ENCODE results near the gene B3GALNT2. TPM values are rescaled to one million over a fixed set of nuclear protein-coding genes. Genes with fewer than 3 reads are reported as not detected.

The B3GALNT2 gene
- polyA plus RNA-seq, 1 donor (not counting 4 experiments of a cell fraction or from before 2014, with no cell fraction given): 30.5 TPM

- no peak for TF ChIP-seq CTCF (optimal IDR thresholded peaks at IDR 0.05 in 1 of 3, IDR thresholded peaks at IDR 0.05 in 1 of 3, conservative IDR thresholded peaks at IDR 0.05 in 1 of 3; ENCODE audit: extremely low read depth in 1 of 3, insufficient read depth in 2 of 3, low read length in 3 of 3)
- TF ChIP-seq EZH2 (IDR thresholded peaks at IDR 0.05; ENCODE audit: low read length): no peak
- Histone ChIP-seq H3K27me3 (ENCODE audit: control insufficient read depth, extremely low read depth, insufficient read depth, low read length) (no peaks in the 10 kb centered on the region), H3K4me1 (ENCODE audit: control insufficient read depth, extremely low read depth, insufficient read depth, low read length) (peaks cover 2% of the 10 kb centered on the region), H3K27ac (ENCODE audit: control insufficient read depth, insufficient read depth, low read length) (no peak overlapping the region), H3K79me2 (ENCODE audit: control insufficient read depth, insufficient read depth, low read length) (peaks cover 2% of the 10 kb centered on the region), H3K9ac (ENCODE audit: control insufficient read depth, extremely low read depth, insufficient read depth, low read length) (no peak overlapping the region), H2AFZ (ENCODE audit: control insufficient read depth, low read length) (no peak overlapping the region), H3K4me3 (ENCODE audit: control insufficient read depth in 2 of 3, extremely low read depth in 1 of 3, insufficient read depth in 2 of 3, low read depth in 1 of 3, low read length in 3 of 3) (no peak overlapping the region), H3K4me2 (ENCODE audit: control insufficient read depth, extremely low read depth, insufficient read depth, low read depth, low read length) (no peak overlapping the region), H3K9me3 (ENCODE audit: control insufficient read depth, low read depth, low read length) (no peaks in the 10 kb centered on the region), H3K9me1 (ENCODE audit: control insufficient read depth, extremely low read depth, insufficient read depth, low read length) (no peaks in the 10 kb centered on the region), H4K20me1 (ENCODE audit: control insufficient read depth, extremely low read depth, insufficient read depth, low read length) (no peaks in the 10 kb centered on the region), H3K36me3 (ENCODE audit: control insufficient read depth in 2 of 2, extremely low read depth in 1 of 2, insufficient read depth in 2 of 2, low read length in 2 of 2) (no peaks in the 10 kb centered on the region)
- DNase-seq (ENCODE audit: low read depth, low spot score) (no peak), FAIRE-seq (no peak)
- dilution Hi-C loops (cut with MboI; ENCODE audit: extremely low pct_ligation_motif_present, low sequenced_read_pairs): no loop called here
Observed at GRCh38 chr1:235421751-235422150, 82.5 kb downstream of the B3GALNT2 start.

GRCh38 chr1:235417086-235417697 lies 87.1 kb downstream of the B3GALNT2 start:
- H3K79me2 ChIP-seq (ENCODE audit: control insufficient read depth, insufficient read depth, low read length): peaks cover 1% of the 10 kb centered on the region
- no peaks in the 10 kb centered on the region for H3K9me1 ChIP-seq (ENCODE audit: control insufficient read depth, extremely low read depth, insufficient read depth, low read length)
- no peak overlapping the region for H3K27ac ChIP-seq (ENCODE audit: control insufficient read depth, insufficient read depth, low read length)
- no peaks in the 10 kb centered on the region for H3K36me3 ChIP-seq (ENCODE audit: control insufficient read depth in 2 of 2, extremely low read depth in 1 of 2, insufficient read depth in 2 of 2, low read length in 2 of 2)
- TF ChIP-seq EZH2 (IDR thresholded peaks at IDR 0.05; ENCODE audit: low read length) (no peak), CTCF (optimal IDR thresholded peaks at IDR 0.05 in 1 of 3, IDR thresholded peaks at IDR 0.05 in 1 of 3, conservative IDR thresholded peaks at IDR 0.05 in 1 of 3; ENCODE audit: extremely low read depth in 1 of 3, insufficient read depth in 2 of 3, low read length in 3 of 3) (peak; percentile 63 to 80 (median 78))
- H3K4me2 ChIP-seq (ENCODE audit: control insufficient read depth, extremely low read depth, insufficient read depth, low read depth, low read length): no peak overlapping the region
- no peak overlapping the region for H2AFZ ChIP-seq (ENCODE audit: control insufficient read depth, low read length)
- peak; percentile 55 for FAIRE-seq
- dilution Hi-C loops (cut with MboI; ENCODE audit: extremely low pct_ligation_motif_present, low sequenced_read_pairs): no loop called here
- H4K20me1 ChIP-seq (ENCODE audit: control insufficient read depth, extremely low read depth, insufficient read depth, low read length): no peaks in the 10 kb centered on the region
- peak; percentile 56 for DNase-seq (ENCODE audit: low read depth, low spot score)
- peaks cover 4% of the 10 kb centered on the region for H3K4me1 ChIP-seq (ENCODE audit: control insufficient read depth, extremely low read depth, insufficient read depth, low read length)
- no peaks in the 10 kb centered on the region for H3K9me3 ChIP-seq (ENCODE audit: control insufficient read depth, low read depth, low read length)
- H3K27me3 ChIP-seq (ENCODE audit: control insufficient read depth, extremely low read depth, insufficient read depth, low read length): no peaks in the 10 kb centered on the region
- H3K4me3 ChIP-seq (ENCODE audit: control insufficient read depth in 2 of 3, extremely low read depth in 1 of 3, insufficient read depth in 2 of 3, low read depth in 1 of 3, low read length in 3 of 3): no peak overlapping the region
- no peak overlapping the region for H3K9ac ChIP-seq (ENCODE audit: control insufficient read depth, extremely low read depth, insufficient read depth, low read length)
